IMR-90 (cell line): Measurements from ENCODE around the gene MCM8. TPM values are rescaled to one million over a fixed set of nuclear protein-coding genes. Genes with fewer than 3 reads are reported as not detected.

Experiments
- ATAC-seq: fragments of 200-7000 bp; cut with Tn5 transposase; 2 replicates; pipeline ENCODE4 v1.9.1; 2020; ENCODE audit warnings: low read depth, mild to moderate bottlenecking, moderate library complexity
- BruUV-seq: library from RNA; stranded (reverse); fragments of 400-500 nt; replicated peaks from 2 replicates; lab custom pipeline; 2021; lab: Mats Ljungman, UMichigan
- CTCF ChIA-PET: fragments of 300-600 bp; formaldehyde crosslinking; extraction: SDS; loops from one replicate; lab custom pipeline; 2021; ENCODE audit warnings: antibody characterized with exemption; lab: Yijun Ruan, JAX
- POLR2A ChIA-PET: fragments of 300-600 bp; sonication (Branson Sonifier 250); formaldehyde crosslinking; loops from one replicate; lab custom pipeline; 2022; ENCODE audit warnings: antibody characterized with exemption; ENCODE audit not compliant: unreplicated experiment; lab: Charles Lee
- DNase-seq: peaks from one replicate; pipeline ENCODE4 v3.0.0; 2013
- H2AFZ ChIP-seq: replicated peaks from 2 replicates; pipeline ENCODE3; 2013; ENCODE audit warnings: low read length, mild to moderate bottlenecking; ENCODE audit not compliant: poor library complexity
- H2AK5ac ChIP-seq: 2 replicates; pipeline ENCODE4 v1.6.1; 2013; ENCODE audit warnings: low read depth, low read length, inconsistent platforms
- H2AK9ac ChIP-seq: replicated peaks from 2 replicates; pipeline ENCODE3; 2013; ENCODE audit warnings: mild to moderate bottlenecking, low read depth, low read length, moderate library complexity; ENCODE audit not compliant: poor library complexity
- H2BK120ac ChIP-seq: 2 replicates; pipeline ENCODE4 v1.6.1; 2013; ENCODE audit warnings: low read depth, low read length, inconsistent platforms
- H2BK15ac ChIP-seq: 3 replicates; pipeline ENCODE4 v1.6.1; 2013; ENCODE audit warnings: low read depth, low read length, inconsistent platforms
- H2BK20ac ChIP-seq: 2 replicates; pipeline ENCODE4 v1.6.1; 2013; ENCODE audit warnings: low read depth, mild to moderate bottlenecking, inconsistent platforms, low read length, moderate library complexity
- H2BK5ac ChIP-seq: 2 replicates; pipeline ENCODE4 v1.6.1; 2013; ENCODE audit warnings: mild to moderate bottlenecking, low read depth, low read length, inconsistent platforms; ENCODE audit not compliant: poor library complexity, severe bottlenecking
- H3K14ac ChIP-seq: replicated peaks from 2 replicates; pipeline ENCODE4 v1.6.1; 2013; ENCODE audit warnings: low read depth, low read length, inconsistent platforms
- H3K18ac ChIP-seq: 2 replicates; pipeline ENCODE4 v1.6.1; 2013; ENCODE audit warnings: low read depth, low read length, control low read depth
- H3K23ac ChIP-seq: 2 replicates; pipeline ENCODE4 v1.6.1; 2013; ENCODE audit warnings: low read depth, low read length, inconsistent platforms
- H3K27ac ChIP-seq: 2 replicates; pipeline ENCODE4 v1.5.1; 2013; ENCODE audit warnings: mild to moderate bottlenecking, control low read depth, low read length; ENCODE audit not compliant: insufficient read depth
- H3K27me3 ChIP-seq: 2 replicates; pipeline ENCODE4 v1.6.1; 2013; ENCODE audit warnings: low read length; ENCODE audit not compliant: control insufficient read depth, insufficient read depth
- H3K36me3 ChIP-seq: 2 replicates; pipeline ENCODE4 v1.6.1; 2013; ENCODE audit warnings: low read length, mixed read lengths; ENCODE audit not compliant: control insufficient read depth, insufficient read depth
- H3K4ac ChIP-seq: 2 replicates; pipeline ENCODE4 v1.6.1; 2013; ENCODE audit warnings: low read depth, low read length, inconsistent platforms
- H3K4me1 ChIP-seq: 2 replicates; pipeline ENCODE4 v1.6.1; 2013; ENCODE audit warnings: low read length, mixed read lengths; ENCODE audit not compliant: control insufficient read depth, insufficient read depth
- H3K4me2 ChIP-seq: 2 replicates; pipeline ENCODE4 v1.6.1; 2013; ENCODE audit warnings: low read depth, mild to moderate bottlenecking, control low read depth, low read length, moderate library complexity
- H3K4me3 ChIP-seq: 2 replicates; pipeline ENCODE4 v1.5.1; 2013; ENCODE audit warnings: low read depth, mild to moderate bottlenecking, control low read depth, low read length, moderate library complexity; ENCODE audit not compliant: insufficient read depth
- H3K56ac ChIP-seq: 2 replicates; pipeline ENCODE4 v1.6.1; 2013; ENCODE audit warnings: low read length, inconsistent platforms; ENCODE audit not compliant: insufficient read depth; ENCODE audit errors: extremely low read depth
- H3K79me1 ChIP-seq, 2 experiments: 2 replicates each; pipeline ENCODE4 v1.6.1; 2013; ENCODE audit warnings: low read length in 2 of 2, inconsistent platforms in 1 of 2, low read depth in 1 of 2
- H3K9ac ChIP-seq: 2 replicates; pipeline ENCODE4 v1.6.1; 2013; ENCODE audit warnings: low read depth, low read length, control low read depth
- H3K9me1 ChIP-seq: 2 replicates; pipeline ENCODE4 v1.6.1; 2013; ENCODE audit warnings: low read length, inconsistent platforms; ENCODE audit not compliant: insufficient read depth
- H3K9me3 ChIP-seq: 2 replicates; pipeline ENCODE4 v1.6.1; 2013; ENCODE audit warnings: low read length; ENCODE audit not compliant: control insufficient read depth, insufficient read depth
- H4K20me1 ChIP-seq: 2 replicates; pipeline ENCODE4 v1.6.1; 2013; ENCODE audit warnings: low read length, inconsistent platforms; ENCODE audit not compliant: insufficient read depth
- H4K5ac ChIP-seq: 2 replicates; pipeline ENCODE4 v1.6.1; 2013; ENCODE audit warnings: mild to moderate bottlenecking, low read depth, low read length, control low read depth
- H4K8ac ChIP-seq, 2 experiments: 2 replicates each; pipeline ENCODE4 v1.6.1; 2013; ENCODE audit warnings: low read depth in 2 of 2, low read length in 2 of 2, control low read depth in 1 of 2, inconsistent platforms in 1 of 2
- H4K91ac ChIP-seq: 2 replicates; pipeline ENCODE4 v1.6.1; 2013; ENCODE audit warnings: low read depth, low read length, inconsistent platforms; ENCODE audit not compliant: insufficient read depth
- BHLHE40 ChIP-seq: fragments of 150-350 bp; IDR thresholded peaks from 2 replicates; pipeline ENCODE4 v1.6.1; 2016; ENCODE audit warnings: mild to moderate bottlenecking, low read depth, low read length
- CHD1 ChIP-seq: IDR thresholded peaks from 2 replicates; pipeline ENCODE4 v1.6.1; 2012; ENCODE audit warnings: low read depth, low read length, improper control_type of control experiment
- MAFK ChIP-seq: IDR thresholded peaks from 2 replicates; pipeline ENCODE4 v1.6.1; 2012; ENCODE audit warnings: low read depth, low read length, improper control_type of control experiment
- MXI1 ChIP-seq: IDR thresholded peaks from 2 replicates; pipeline ENCODE4 v1.6.1; 2012; ENCODE audit warnings: low read depth, mild to moderate bottlenecking, low read length, moderate library complexity, borderline replicate concordance
- POLR2A ChIP-seq: IDR thresholded peaks from 2 replicates; pipeline ENCODE4 v1.6.1; 2012; ENCODE audit warnings: mild to moderate bottlenecking, low read depth, low read length
- RAD21 ChIP-seq: IDR thresholded peaks from 2 replicates; pipeline ENCODE4 v1.6.1; 2012; ENCODE audit warnings: low read length, improper control_type of control experiment
- RFX5 ChIP-seq: IDR thresholded peaks from 2 replicates; pipeline ENCODE4 v1.8.0; 2012; ENCODE audit warnings: low read depth, mild to moderate bottlenecking, low read length, moderate library complexity
- SMC3 ChIP-seq: fragments of 150-350 bp; IDR thresholded peaks from 2 replicates; pipeline ENCODE4 v1.6.1; 2016; ENCODE audit warnings: low read depth, mild to moderate bottlenecking, antibody characterized with exemption, low read length, moderate library complexity
- USF2 ChIP-seq: fragments of 150-350 bp; IDR thresholded peaks from 2 replicates; pipeline ENCODE4 v1.6.1; 2017; ENCODE audit warnings: mild to moderate bottlenecking, antibody characterized with exemption, low read length, low read depth
- WGBS, 2 experiments: methylation state at CpG; one replicate each; pipeline versions ENCODE4 v1.1.5 to v1.1.7; 2013; ENCODE audit warnings: missing lambda C conversion rate in 2 of 2; ENCODE audit not compliant: insufficient read length in 1 of 2; ENCODE audit errors: extremely low coverage in 2 of 2; 5-methylcytosine and 5-hydroxymethylcytosine counted together
- dilution Hi-C: fragments of 300-500 bp; cut with HindIII; formaldehyde crosslinking; loops from one replicate; pipeline ENCODE4 v1.14.3; 2018; ENCODE audit warnings: low sequenced_read_pairs; ENCODE audit not compliant: unreplicated experiment
- in situ Hi-C: fragments of 300-500 bp; cut with MboI; formaldehyde crosslinking; loops from 3 replicates; pipeline ENCODE4 v1.14.3; 2019; ENCODE audit warnings: low sequenced_read_pairs, inconsistent platforms, mixed read lengths
- intact Hi-C: fragments of 100-400 bp; cut with micrococcal nuclease; formaldehyde crosslinking; loops from 2 replicates; pipeline ENCODE4 v1.10.0; 2022
- polyA plus RNA-seq, 3 experiments: library from polyadenylated mRNA; depleted of rRNA; stranded (reverse); fragments of >200 nt; gene quantifications; 2 replicates each; pipeline ENCODE4 v1.2.3, GENCODE V29; 2012; ENCODE audit warnings: low replicate concordance in 1 of 3
- total RNA-seq: library from RNA; depleted of rRNA; stranded (reverse); fragments of >200 nt; gene quantifications from 2 replicates; pipeline ENCODE4 v1.2.3, GENCODE V29; 2012

Gene MCM8
- total and polyA plus RNA-seq, 2 of the 4 experiments (the other 2 are of a cell fraction) = 4.2 to 11.5 TPM

- dilution Hi-C loops (no loop called here), in situ Hi-C loops (no loop called here), intact Hi-C loops (no loop called here)
- no peak overlapping the region for H3K4me3 ChIP-seq
- H3K36me3 ChIP-seq = peaks cover 2% of the 10 kb centered on the region; the same call in 1 of the 2 replicates
- no peak overlapping the region for H4K5ac ChIP-seq
- H3K9me3 ChIP-seq = no peaks in the 10 kb centered on the region
- H2BK5ac ChIP-seq = no peak overlapping the region
- H2BK15ac ChIP-seq = no peak overlapping the region
- TF ChIP-seq SMC3 = no peak
- no peak for TF ChIP-seq CHD1
- TF ChIP-seq BHLHE40 = no peak
- TF ChIP-seq MXI1 = no peak
- no peak for TF ChIP-seq USF2
- no peak for TF ChIP-seq POLR2A
- TF ChIP-seq RAD21 = no peak
- no peak for TF ChIP-seq MAFK
- no peak for TF ChIP-seq RFX5
- no peaks in the 10 kb centered on the region for H3K27me3 ChIP-seq
- H3K9me1 ChIP-seq = no peaks in the 10 kb centered on the region; the same call in 1 of the 2 replicates
- no TSS peak for BruUV-seq
- no peak overlapping the region for H3K18ac ChIP-seq
- WGBS, 2 experiments = 96% methylated on average over 6 of the region's 9 CpGs; no CpG with 5 or more reads in 1 of the 2 experiments
- ChIA-PET CTCF (no interaction called here), POLR2A (no interaction called here)
- H4K8ac ChIP-seq = no peak overlapping the region
- H3K4me2 ChIP-seq = no peak overlapping the region
- H3K14ac ChIP-seq = no peak overlapping the region
- no peak for DNase-seq
- H3K23ac ChIP-seq = no peak overlapping the region
- no peak overlapping the region for H4K91ac ChIP-seq
- no peak overlapping the region for H2AFZ ChIP-seq
- H3K56ac ChIP-seq = no peak overlapping the region
- H3K9ac ChIP-seq = no peak overlapping the region
- no peaks in the 10 kb centered on the region for H3K4me1 ChIP-seq
- H2BK120ac ChIP-seq = no peak overlapping the region
- no peak overlapping the region for H2AK5ac ChIP-seq
- H3K4ac ChIP-seq = no peak overlapping the region
- H2AK9ac ChIP-seq = no peak overlapping the region
- H3K79me1 ChIP-seq = no peaks in the 10 kb centered on the region
- ATAC-seq = no peak
- no peak overlapping the region for H2BK20ac ChIP-seq
- no peaks in the 10 kb centered on the region for H4K20me1 ChIP-seq
- H3K27ac ChIP-seq = no peak overlapping the region
Measured at GRCh38 chr20:5999783-6000182, 49.3 kb downstream of the MCM8 start.
